Liver (tissue), 3 donors: Measurements from ENCODE around the gene VSIG10L.

Experiments
- CTCF ChIP-seq: fragments of 150-350 bp; IDR thresholded peaks from 2 replicates; pipeline ENCODE4 v1.5.1; 2017; ENCODE audit warnings: improper control_type of control experiment, low read depth, low read length; ENCODE audit not compliant: missing input control
- RAD21 ChIP-seq, 2 donors: IDR thresholded peaks; 2 replicates each; pipeline ENCODE4 v1.6.1; 2016; ENCODE audit warnings: antibody characterized with exemption in 2 of 2, mild to moderate bottlenecking in 2 of 2
- RXRA ChIP-seq, 2 donors: IDR thresholded peaks; 2 replicates each; pipeline ENCODE4 v1.6.1; 2017 to 2018; ENCODE audit warnings: antibody characterized with exemption in 2 of 2, mild to moderate bottlenecking in 1 of 2
- YY1 ChIP-seq: IDR thresholded peaks from 2 replicates; pipeline ENCODE4 v1.6.1; 2016; ENCODE audit warnings: antibody characterized with exemption, mild to moderate bottlenecking
- donor health status: healthy.
- donor health status: healthy.

- TF ChIP-seq CTCF: no peak
- no peak for TF ChIP-seq YY1
- no peak for TF ChIP-seq RXRA (IDR thresholded peaks at IDR 0.05)
- TF ChIP-seq RAD21 (IDR thresholded peaks at IDR 0.05): no peak
These were observed 15.5 kb downstream of the VSIG10L start for GRCh38 chr19:51326216-51327065.
